Nucleus accumbens (tissue), 56 donors: ENCODE measurements around the gene TBC1D3C.
"Not testable (repeated sequence)": the region's sequence is repeated elsewhere in the genome, so short reads cannot be mapped to it uniquely, and the experiment has no call there.

Source experiments
- DNase-seq, 56 donors: peaks; one replicate each; lab custom pipeline; 2025; lab: John Stamatoyannopoulos, UW

Gene TBC1D3C

DNA sequence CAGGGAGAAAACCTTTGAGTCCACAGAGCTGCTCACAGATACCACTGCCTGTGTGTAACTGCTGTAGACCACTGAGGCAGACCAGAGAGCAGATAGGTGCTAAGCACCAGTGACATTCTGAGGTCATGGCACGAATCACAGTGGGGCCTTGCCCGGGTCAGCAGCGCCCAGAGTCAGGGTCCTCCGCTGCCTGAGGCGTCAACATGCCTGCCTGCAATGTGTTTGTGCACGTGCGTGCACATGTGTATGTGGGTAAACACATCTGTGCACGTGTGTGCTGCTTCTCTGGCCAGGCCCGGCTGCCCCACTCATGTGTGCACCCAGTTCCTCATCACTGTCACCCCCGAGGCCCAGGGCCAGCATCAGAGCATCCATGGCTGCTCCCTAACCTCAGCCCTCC lies at the start of gene TBC1D3C:
TSS of gene TBC1D3C (minus strand) at position 101 of the 400 bp plus-strand sequence. CDS start 1,568 bp downstream, outside the sequence.
- not testable (repeated sequence) for DNase-seq

DNA sequence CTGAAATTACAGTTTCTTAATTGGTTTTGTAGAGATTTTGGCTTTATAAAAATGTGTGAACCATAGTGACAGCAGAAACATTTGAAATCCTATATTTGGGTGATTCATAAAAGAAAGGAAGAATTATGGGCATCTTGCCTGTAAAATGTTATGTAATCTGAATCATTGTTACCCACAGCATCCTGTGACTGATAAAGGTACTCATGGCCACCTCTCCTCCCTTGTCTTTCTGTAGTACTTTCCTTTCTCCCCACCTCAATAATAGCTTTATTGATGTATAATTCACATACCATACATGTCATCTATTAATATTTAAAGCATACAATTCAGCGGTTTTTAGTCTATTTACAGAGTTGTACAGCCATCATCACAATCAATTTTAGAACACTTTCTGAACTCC lies 30.8 kb upstream of the TBC1D3C start:
- not testable (repeated sequence) for DNase-seq

DNA sequence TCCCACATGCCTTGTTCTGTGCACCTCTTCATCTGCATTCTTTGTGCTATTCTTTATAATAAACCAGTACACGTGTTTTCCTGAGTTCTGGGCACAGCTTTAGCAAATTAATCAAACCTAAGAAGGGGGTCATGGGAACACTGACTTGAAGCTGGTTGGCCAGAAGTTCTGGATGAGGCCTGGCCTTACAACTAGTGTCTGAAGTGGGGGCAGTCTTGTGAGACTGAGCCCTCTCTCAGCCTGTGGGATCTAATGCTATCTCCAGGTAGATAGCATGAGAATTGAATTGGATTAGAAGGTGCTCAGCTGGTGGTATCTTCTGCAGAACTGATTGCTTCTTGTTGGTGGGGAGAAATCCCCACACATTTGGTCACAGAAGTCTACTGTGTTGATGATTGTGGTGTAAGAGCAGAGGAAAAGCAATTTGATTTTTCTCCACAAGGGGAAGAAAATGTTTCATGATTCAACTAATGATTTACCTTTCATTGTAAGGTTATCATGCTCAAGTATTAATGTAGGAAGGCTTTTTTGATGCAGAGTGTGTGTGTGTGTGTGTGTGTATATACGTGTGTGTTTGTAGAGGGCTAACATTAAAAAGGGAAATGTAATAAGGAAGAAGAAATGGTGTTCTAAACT lies 25.7 kb upstream of the TBC1D3C start:
- not testable (repeated sequence) for DNase-seq

DNA sequence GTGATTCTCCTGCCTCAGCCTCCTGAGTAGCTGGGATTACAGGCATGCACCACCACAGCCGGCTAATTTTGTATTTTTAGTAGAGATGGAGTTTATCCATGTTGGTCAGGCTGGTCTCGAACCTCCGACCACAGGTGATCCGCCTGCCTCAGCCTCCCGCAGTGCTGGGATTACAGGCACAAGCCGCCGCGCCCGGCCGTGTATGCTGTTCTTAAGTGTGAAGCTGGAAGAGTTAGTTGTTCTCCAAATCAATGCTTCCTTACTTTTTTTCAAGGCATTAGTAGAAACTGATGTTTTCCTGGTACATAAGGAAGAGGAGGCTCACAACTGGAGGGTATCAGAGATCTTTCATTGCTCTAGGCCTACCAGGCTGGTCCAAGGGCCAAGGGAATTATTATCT lies 19.7 kb upstream of the TBC1D3C start:
- DNase-seq, result not testable (repeated sequence)

DNA sequence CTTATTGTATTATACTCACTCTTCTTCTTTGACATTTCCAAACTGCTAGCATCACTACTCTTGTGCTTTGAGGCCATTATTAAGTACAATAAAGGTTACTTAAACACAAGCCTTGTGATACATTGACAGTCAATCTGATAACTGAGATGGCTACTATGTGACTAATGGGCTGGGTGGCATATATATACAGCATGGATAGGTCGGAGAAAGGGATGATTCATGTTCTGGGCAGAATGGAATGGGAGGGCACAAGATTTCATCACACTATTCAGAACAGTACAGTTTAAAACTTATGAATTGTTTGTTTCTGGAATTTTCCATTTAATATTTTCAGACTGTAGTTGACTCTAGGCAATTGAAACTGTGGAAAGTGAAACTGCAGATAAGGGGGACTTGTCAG lies 18.9 kb upstream of the TBC1D3C start:
- not testable (repeated sequence) for DNase-seq
